LHCN-M2 (cell line): ENCODE data around the gene FBXL17. TPM values are rescaled to one million over a fixed set of nuclear protein-coding genes. Genes with fewer than 3 reads are reported as not detected.

Source experiments
- DNase-seq: peaks from one replicate; pipeline ENCODE4 v3.0.0-alpha.2; 2012; ENCODE audit warnings: low read depth
- total RNA-seq: library from RNA; depleted of rRNA; stranded (reverse); fragments of >200 nt; gene quantifications from 2 replicates; pipeline ENCODE4 v1.2.3, GENCODE V29; 2014

Gene FBXL17
- total RNA-seq, 1 experiment from 2014 or later, result 23.4 TPM

DNA sequence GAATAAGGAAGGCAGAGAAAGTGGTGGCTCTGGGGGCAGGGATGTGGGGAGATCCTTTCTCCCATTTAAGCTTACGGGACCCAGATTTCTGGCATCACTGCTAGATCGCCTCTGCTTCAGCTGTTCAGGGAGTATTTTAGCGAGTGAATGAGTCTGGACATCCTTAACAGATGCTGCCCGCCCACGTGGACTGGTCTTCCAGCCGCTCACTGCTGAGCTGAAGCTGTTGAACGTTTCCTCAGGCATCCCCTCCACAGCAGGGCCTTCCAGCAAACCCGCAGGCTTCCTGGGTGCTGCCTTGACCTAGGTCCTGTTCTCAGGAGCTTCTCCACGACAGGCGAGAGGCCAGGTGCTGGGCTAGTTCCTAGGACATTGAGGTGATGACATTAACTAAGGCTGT lies 566.8 kb downstream of the FBXL17 start:
- no peak for DNase-seq

GRCh38 chr5:107814183-107814827 lies 567.6 kb downstream of the FBXL17 start:
- DNase-seq, result no peak

DNA sequence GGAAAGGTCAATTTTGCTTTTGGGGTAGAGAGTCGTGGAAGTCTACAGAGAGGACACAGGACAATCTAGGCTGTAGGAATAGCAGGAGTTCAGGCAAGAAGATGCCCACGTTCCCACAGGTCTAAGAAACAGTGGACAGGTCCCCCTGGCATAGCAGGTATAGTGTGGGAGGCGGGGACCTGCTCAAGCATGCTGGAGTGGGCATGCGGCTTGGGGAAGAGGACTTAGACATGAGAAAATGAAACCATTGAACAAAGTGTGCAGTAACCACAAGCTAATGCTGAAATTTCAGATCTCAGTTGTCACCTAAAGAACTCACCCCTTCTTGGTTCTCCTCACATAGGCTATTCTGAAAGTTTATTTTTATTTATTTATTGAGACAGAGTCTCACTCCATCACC lies 568.3 kb downstream of the FBXL17 start:
- no peak for DNase-seq

GRCh38 chr5:107812570-107813141 lies 569.2 kb downstream of the FBXL17 start:
- DNase-seq, result peak; percentile 81

- DNase-seq, result peak; percentile 33
Observed at GRCh38 chr5:107809201-107810034, 572.5 kb downstream of the FBXL17 start.
